GM19438 (cell line): ENCODE results near the gene SPRYD3.
"Not testable (repeated sequence)": the region's sequence is repeated elsewhere in the genome, so short reads cannot be mapped to it uniquely, and the experiment has no call there.

Experiments
- ATAC-seq: cut with Tn5 transposase; IDR thresholded peaks from one replicate; pipeline ENCODE4 v1.9.1; 2021; ENCODE audit warnings: low read depth; ENCODE audit not compliant: unreplicated experiment

Gene SPRYD3

DNA sequence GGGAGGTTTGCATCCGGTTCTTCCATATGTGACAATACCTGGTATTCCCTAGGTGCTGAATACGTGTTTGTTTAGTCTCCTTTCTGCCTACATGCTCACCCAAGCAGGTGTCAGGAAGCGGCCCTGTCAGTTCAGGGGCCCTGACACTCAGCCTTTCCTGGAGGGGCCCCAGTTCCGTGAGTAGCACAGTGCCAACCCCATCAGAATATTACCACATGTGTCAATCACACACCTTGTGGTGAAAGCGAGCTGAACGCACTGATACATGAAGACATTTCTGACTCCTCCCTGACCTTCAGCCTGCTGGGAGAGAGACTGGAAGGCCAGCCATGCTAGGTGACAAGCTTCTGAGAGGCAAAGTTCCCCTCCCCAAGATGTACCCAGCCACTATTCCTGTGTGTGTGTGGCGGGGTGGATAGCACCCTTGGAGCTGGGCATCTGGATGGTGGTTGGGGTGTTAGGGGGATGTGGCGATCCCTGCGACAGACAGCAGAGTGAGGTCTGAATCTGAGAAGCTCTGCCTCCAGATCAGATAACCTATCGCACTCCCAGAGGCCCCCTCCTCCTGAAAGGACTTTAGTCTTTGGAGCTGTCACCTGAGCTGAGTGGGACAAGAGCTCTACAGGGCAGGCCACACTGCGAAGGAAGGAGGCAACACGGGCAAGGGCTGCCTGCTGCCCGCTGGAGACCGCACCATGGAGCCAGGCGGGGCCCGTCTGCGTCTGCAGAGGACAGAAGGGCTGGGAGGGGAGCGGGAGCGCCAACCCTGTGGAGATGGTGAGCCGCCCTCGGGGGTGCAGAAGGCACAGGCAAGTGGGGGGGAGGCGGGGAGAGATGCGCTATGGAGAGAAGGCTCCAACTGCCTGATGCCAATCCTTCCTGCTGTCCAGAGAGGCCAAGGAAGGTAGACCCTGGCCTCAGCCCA is 24.0 kb upstream of the SPRYD3 start, which contains the start of gene SOAT2:
Gene SOAT2, plus strand, starts transcription at position 604 of the 925 bp plus-strand sequence. Its CDS starts 92 bp downstream, at position 696.
- ATAC-seq: peak; percentile 62

DNA sequence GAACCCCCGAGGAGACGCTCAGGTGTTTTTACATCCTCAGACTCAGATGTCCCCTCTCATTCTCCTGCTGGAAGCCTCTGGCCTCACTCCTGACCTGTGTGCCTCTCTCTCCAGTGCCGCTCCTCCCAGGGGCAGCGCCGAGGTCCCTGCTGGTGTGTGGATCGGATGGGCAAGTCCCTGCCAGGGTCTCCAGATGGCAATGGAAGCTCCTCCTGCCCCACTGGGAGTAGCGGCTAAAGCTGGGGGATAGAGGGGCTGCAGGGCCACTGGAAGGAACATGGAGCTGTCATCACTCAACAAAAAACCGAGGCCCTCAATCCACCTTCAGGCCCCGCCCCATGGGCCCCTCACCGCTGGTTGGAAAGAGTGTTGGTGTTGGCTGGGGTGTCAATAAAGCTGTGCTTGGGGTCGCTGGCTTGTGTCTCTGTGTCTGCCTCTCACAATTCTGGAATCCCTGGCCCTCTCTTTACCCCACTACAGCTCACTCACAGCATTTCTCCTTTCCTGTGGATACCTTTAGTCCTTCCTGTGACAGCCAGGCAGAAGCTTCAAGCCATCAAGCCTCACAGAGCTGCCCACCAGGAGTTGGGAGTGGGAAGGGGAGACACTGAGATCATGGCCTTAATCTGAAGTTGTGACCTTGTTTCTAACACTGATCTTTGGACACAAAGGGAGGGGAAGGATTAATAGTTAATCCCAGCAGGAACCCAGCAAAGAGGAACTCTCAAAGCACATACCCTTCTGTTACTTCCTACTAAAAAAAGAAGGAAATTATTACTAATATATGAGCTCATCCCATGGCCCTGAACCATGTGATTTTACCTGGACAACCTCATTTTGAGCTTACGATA is 23.0 kb upstream of the SPRYD3 start:
- ATAC-seq: no peak

DNA sequence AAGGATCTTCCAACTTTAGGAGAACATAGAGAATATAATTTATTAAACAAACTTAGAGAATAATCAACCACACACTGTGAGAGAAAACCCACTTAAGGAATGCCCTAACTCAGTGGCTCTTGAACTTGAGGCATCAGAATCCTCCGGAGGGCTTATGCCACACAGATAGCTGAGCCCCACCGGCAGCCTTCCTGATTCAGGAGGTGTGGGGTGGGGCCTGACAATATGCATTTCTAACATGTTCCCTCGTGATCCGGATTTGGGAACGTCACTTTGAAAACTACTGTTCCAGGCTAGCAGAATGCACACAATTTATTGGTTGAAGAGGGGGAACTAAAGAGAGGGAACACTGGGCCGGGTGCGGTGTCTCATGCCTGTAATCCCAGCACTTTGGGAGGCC is 22.1 kb upstream of the SPRYD3 start:
- ATAC-seq: no peak

DNA sequence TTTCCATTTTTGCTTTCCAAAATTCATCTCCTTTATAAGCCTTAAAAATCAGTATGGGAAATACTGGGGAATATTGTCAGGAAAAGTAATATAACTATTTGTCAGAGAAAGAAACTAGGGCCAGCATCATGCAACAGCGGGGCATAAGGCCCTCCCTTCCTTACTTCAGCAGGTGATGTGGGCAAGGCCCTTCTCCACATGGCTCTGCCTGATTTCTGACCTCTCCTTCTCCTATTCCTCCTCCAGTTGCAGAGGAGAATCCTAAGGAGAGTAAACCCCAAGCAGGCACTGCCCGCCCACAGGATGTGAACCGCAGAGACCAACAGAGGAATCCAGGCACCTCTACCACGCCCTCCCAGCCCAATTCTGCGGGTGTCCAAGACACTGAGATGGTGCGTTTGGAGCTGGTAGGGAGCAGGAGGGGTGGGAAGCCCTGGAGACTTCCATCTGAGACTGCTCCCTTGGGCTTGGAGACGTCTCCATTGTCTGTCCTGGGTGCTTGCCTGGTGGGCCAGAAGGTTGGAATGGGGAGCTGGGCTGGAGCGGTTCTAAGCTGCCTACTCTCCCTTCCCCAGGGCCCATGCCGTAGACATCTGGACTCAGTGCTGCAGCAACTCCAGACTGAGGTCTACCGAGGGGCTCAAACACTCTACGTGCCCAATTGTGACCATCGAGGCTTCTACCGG is 21.4 kb upstream of the SPRYD3 start:
- ATAC-seq: no peak

DNA sequence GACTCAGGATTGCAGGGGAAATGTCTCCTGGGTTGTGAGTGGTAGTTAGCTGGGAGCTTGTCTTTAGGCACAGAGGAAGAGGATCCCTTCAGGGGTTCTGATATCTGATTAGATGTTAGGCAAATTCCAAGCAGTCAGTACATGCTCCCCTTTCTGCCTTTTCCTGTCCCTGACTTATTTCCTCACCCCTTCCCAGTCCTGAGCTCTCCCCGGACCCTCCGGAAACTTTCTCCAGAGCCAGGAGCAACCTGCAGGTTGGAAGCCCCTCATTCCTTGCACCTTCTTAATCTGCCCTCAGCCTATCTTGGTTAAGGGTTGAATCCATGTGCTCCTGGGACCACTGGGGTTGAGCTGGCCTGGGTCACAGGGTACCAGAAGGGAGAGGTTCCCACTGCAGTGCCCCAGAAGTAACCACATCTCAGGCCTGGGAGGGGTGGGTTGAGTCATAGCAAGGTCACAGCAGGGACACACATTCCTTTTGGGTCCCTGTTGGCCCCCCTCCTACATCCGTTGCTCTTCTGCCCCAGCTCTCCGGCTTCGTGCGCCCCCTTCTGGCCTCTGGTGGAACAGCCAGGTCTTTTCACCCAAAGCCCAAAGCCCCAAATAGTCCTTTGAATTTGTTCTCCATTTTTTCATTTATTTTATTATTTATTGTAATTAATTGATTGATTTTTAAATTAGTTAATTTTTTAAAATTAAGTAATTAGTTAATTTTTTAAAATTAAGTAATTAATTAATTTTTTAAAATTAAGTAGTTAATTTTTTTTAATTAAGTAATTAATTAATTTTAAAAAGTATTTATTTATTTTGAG is 20.1 kb upstream of the SPRYD3 start:
- no peak for ATAC-seq

DNA sequence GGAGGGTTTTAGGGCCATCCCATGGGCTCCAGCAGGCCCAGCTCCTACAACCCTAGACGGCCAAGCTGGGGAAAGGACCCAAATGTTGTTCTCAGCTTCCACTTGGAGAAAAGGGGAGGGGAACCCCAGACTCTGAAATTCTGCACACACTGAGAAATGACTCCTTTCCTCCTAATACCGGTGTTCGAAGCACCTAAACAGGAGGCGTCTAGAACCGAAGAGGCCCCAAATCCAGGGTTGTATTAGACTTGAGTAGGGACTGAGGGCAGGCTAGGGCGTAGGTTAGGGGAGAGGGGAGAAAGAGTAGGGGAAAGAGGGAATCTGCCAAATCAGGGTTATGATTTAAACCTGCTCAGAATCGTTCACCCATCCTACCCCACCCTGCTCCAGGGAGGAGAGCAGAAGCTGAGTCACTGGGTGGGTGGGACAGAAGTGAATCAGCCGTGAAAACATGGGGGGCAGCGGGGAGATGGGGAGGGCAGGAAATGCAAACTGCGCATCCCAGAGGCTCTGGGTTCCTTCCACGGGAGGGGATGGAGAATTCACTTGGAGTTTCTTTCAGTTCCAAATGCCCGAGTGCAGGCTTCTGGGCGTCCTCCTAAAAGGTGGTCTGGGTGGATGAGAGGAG is 19.3 kb upstream of the SPRYD3 start:
- ATAC-seq: no peak

DNA sequence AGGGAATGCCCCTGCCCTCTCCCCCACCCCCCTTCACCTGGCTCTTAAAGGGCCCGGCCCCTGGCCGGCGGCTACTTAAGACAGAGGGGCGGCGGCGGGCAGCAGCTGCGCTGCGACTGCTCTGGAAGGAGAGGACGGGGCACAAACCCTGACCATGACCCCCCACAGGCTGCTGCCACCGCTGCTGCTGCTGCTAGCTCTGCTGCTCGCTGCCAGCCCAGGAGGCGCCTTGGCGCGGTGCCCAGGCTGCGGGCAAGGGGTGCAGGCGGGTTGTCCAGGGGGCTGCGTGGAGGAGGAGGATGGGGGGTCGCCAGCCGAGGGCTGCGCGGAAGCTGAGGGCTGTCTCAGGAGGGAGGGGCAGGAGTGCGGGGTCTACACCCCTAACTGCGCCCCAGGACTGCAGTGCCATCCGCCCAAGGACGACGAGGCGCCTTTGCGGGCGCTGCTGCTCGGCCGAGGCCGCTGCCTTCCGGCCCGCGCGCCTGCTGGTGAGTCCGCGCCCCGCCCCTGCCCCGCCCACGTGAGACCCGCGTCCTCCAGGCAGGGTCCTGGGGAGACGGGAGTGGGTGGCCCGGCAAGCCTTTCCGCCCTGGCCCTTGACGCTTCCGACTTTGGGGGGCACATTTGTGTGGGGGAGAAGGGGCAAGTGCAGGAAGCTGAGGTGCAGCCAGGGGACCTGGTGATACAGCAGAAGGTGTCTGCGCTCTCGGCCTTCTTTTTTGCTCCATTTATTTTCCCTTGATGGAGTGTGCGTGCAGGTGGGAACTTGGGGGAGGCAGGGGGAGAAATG is 18.6 kb upstream of the SPRYD3 start, which contains the start of gene IGFBP6:
Gene IGFBP6, plus strand, starts transcription at position 104 of the 790 bp plus-strand sequence. Its CDS starts 51 bp downstream, at position 155.
- peak; percentile 56 for ATAC-seq

DNA sequence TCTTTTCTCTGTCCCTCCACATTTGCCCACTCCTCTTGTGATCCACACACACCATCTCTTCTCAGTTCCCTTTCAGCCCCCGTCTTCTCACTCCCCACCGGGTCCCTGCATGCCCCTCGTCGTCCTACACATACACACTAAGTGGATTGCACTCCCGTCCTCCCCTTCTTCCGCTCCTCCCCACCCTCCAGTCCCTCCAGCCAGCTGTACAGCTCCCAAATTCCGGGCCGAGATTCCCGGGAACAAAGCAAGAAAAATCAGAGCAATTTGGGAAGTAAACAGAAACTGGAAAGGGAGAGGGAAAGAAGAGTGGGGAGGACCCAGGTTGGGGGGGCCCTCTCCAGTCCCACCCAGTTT is 18.0 kb upstream of the SPRYD3 start:
- ATAC-seq: no peak

DNA sequence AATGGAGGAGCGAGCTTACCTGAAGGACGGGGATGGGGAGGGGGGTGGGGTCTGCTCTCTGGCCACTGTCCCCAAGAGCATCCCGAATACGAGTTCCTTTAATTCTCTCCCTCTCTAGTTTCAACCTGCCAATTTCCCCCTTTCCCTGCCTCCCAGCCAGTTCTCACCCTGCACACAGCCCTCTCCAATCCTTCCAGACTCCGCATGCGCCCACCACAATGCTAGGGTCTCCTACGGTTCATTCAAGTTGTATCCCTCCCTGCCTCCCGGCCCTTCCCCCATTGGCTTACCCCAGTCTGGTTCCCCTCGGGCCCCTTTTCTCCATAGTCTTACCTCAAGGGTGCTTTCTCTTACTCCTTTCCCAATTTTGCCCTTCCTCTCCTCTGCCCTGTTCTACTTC is 17.6 kb upstream of the SPRYD3 start:
- ATAC-seq: no peak

DNA sequence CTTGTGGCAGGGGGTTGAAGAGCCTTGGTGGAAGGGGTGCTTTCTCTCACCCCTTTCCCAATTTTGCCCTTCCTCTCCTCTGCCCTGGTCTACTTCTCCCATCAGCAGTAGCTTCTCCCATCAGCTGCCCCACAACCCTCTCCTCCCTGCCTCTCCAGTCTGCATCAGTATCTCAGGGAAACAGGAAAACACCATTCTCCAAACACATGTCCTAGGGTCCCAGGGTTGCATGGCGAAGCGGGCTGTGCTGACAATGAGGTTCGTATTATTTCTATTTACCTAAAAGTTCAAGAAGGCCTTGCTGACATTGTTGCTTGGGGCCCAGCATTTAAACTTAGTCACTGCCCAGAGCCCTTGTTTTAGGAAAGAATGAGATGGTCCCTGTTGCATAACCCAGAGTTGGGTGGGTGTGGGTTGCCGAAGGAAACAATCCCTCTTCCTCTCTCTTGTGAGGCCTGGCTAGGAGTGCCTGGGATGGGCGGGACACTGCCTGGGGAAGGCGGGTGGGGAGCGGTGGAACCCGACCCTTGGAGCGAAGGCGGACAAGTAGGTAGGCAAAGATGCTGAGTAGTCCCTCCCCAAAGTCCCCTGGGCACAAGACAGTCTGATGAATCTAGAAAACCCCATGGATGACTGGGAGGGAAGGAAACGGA is 17.0 kb upstream of the SPRYD3 start:
- ATAC-seq: no peak

DNA sequence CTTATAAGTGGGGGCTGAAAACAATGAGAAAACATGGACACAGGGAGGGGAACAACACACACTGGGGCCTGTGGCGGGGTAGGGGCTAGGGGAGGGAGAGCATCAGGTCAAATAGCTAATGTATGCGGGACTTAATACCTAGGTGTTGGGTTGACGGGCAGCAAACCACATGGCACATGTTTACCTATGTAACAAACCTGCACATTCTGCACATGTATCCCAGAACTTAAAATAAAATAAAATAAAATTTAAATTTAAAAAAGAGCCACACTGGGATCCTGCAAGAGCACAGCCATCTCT is 16.4 kb upstream of the SPRYD3 start:
- not testable (repeated sequence) for ATAC-seq

DNA sequence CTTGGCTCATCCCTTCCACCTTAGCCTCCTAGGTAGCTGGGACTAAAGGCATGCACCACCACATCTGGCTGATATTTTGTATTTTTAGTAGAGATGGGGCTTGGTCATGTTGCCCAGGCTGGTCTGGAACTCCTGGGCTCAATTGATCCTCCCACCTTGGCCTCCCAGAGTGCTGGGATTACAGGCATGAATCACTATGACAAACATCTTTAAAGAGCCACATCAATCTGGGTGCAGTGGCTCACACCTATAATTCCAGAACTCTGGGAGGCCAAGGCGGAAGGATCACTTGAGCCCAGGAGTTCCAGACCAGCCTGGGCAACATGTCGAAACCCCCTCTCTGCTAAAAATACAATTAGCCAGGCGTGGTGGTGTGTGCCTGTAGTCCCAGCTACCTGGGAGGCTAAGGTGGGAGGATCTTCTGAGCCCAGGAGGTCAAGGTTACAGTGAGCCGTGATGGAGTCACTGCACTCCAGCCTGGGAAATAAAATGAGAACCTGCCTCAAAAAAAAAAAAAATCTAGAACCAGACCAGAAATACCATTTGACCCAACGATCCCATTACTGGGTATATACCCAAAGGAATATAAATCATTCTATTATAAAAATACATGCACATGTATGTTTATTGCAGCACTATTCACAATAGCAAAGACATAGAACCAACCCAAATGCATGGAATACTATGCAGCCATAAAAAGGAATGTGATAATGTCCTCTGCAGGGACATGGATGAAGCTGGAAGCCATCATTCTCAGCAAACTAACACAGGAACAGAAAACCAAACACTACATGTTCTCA is 15.8 kb upstream of the SPRYD3 start:
- ATAC-seq: not testable (repeated sequence)

DNA sequence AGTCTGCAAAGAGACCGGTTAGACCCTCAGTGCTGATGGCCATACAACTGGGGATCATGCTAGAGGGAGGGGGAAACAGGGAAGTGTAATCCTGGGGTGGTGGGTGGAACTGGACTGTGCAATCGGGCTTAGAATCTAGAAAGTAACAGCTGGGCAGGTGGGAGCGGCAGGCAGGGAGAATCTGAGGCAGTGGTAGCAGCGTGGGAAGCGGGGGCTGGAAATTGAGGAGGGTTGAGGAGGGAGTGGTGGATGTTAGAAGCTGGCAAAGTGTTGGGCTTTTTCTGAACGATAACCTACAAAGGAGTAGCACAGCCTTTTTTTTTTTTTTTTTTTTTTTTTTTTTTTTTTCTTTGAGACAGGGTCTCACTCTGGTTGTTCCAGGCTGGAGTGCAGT is 15.2 kb upstream of the SPRYD3 start:
- ATAC-seq: no peak

DNA sequence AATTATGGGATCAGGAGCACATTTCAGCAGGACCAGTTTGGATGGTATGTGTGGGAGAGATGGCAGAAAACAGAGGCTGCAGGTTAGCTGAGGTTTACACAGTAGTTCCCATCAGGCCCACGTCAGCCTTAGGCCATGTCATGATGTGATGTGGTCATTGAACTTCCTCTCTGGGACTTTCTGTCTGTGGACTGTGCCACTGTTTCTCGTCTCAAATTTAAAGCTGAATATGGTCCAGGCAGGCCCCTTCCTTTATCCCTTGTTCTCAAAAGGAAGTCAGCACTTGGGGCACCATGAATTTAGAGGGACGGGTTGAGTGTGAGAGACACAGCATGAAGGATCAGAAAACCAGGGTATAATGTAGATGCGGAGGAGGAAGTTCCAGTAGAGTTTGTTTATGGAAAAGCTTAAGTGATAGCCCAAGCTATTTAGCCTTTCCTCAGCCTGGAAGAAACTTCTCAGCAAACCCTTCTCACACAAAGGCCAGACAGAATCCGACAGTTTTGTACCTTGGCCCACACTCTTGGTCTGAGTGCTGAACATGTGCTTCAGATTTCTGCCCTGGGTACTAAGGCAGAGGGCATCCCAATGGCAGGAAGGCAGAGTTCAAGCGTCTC is 14.7 kb upstream of the SPRYD3 start:
- ATAC-seq: no peak

DNA sequence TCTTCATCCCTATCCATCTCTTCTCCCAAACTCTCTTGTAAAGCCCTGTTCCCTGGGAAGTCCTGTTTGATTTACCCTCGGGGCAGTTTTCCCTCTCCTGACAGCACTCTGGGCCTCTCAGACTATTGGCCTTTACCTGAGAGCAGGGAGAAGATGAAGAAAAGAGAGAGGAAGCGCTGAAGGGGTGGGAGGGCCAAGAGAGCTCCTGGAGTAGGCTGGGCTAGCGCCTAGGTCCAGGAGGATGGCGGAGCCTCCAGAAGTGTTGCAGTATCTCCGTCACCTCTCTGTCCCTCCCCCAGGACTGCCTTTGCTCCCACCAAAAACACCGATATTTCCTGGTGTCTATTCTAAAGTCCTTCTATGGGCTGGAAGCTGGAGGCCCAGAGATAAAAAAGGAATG is 12.6 kb upstream of the SPRYD3 start:
- ATAC-seq: no peak

DNA sequence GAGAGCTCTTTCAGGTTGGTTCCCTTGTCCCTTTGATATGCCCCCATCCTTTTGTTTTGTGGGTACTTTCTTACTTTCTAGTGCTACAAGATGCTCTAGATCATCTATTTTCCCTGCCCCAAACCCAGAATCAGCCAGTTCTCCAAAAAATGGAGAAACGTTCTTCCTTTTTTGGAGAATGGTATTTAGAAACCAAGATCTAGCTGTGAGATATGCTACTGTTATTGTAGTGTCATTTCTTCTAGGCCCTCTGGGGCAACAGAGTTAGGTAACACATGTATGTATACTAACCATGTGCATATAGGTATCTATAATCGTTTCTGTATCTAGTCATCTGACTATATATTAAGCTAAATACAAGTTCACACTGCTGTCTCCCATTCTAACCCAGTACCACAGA is 11.4 kb upstream of the SPRYD3 start:
- ATAC-seq: no peak

DNA sequence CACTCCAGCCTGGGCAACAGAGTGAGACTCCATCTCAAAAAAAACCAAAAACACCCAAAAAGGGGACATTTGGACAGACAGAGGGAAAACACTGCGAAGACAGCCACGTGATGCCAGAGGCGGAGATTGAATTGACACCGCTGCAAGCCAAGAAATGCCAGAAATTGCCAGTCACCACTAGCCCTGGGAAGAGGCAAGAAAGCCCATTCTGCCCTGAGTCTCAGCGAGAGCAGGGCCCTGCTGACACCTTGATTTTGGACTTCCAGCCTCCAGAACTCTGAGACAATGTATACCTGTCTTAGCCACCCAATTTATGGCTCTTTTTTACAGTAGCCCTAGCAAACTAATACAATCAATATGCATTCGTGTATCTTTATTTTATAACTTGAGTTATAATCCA is 10.9 kb upstream of the SPRYD3 start:
- no peak for ATAC-seq
